H1 (cell line): ENCODE results near the gene HELZ2. TPM values are rescaled to one million over a fixed set of nuclear protein-coding genes. Genes with fewer than 3 reads are reported as not detected.

Experiments
- CHD1 ChIP-seq: IDR thresholded peaks from 2 replicates; pipeline ENCODE4 v1.6.1; 2012; ENCODE audit warnings: low read depth, low read length, improper control_type of control experiment
- CHD2 ChIP-seq: IDR thresholded peaks from 2 replicates; pipeline ENCODE4 v1.6.1; 2012; ENCODE audit warnings: low read length, improper control_type of control experiment
- EZH2 ChIP-seq: fragments of 200-600 bp; sonication (generic); IDR thresholded peaks from 2 replicates; pipeline ENCODE4 v1.7.1; 2012; ENCODE audit warnings: low read depth, mild to moderate bottlenecking, moderate library complexity, low read length, inconsistent platforms; ENCODE audit not compliant: severe bottlenecking
- NANOG ChIP-seq: IDR thresholded peaks from 2 replicates; pipeline ENCODE4 v1.6.1; 2011; ENCODE audit warnings: low read length, low read depth, mild to moderate bottlenecking, inconsistent platforms; ENCODE audit not compliant: insufficient read depth, poor library complexity, severe bottlenecking
- RFX5 ChIP-seq: IDR thresholded peaks from 2 replicates; pipeline ENCODE4 v1.6.1; 2011; ENCODE audit warnings: low read depth, low read length, improper control_type of control experiment, borderline replicate concordance
- SIN3A ChIP-seq, 2 experiments: IDR thresholded peaks in 1 of 2; conservative IDR thresholded peaks in 1 of 2; 2 replicates each; pipeline ENCODE4 v1.6.1; 2011 to 2012; ENCODE audit warnings: low read length in 2 of 2, improper control_type of control experiment in 1 of 2, low read depth in 1 of 2, mild to moderate bottlenecking in 1 of 2
- SRF ChIP-seq: IDR thresholded peaks from 2 replicates; pipeline ENCODE4 v1.6.1; 2011; ENCODE audit warnings: mild to moderate bottlenecking, low read depth, low read length, moderate library complexity
- ZNF274 ChIP-seq: IDR thresholded peaks from 2 replicates; pipeline ENCODE4 v1.7.0; 2012; ENCODE audit warnings: low read length, borderline replicate concordance; ENCODE audit errors: extremely low read depth
- polyA plus RNA-seq, 7 experiments: library from polyadenylated mRNA; depleted of rRNA in 3 of 7; stranded (reverse) in 5 of 7; unstranded in 2 of 7; fragments of >200 nt in 5 of 7; fragments of 200-250 nt in 2 of 7; gene quantifications; 1 replicate in 5 of 7; 2 replicates in 1 of 7; 4 replicates in 1 of 7; pipeline versions ENCODE4 v1.2.1 to v1.2.3, GENCODE V29; 2011 to 2013; ENCODE audit warnings: missing spikeins in 2 of 7, mixed read lengths in 2 of 7
- total RNA-seq: library from RNA; stranded (reverse); fragmentation: NEBNext Ultra II Directional; extraction: Animal tissue kit (Norgen Biotek cat#: 25700); gene quantifications from 2 replicates; pipeline ENCODE4 v1.2.1, GENCODE V29; 2021

HELZ2 gene
- total and polyA plus RNA-seq, 2 of the 8 experiments (the other 6 are each of a cell fraction or from before 2014, with no cell fraction given) = 7.9 to 17.5 TPM

GRCh38 chr20:63570281-63571086 is 3.6 kb downstream of the HELZ2 start (continued):
- no peak for TF ChIP-seq ZNF274
- no peak for TF ChIP-seq NANOG
- TF ChIP-seq SRF = no peak
- TF ChIP-seq CHD2 = no peak
- no peak for TF ChIP-seq CHD1
- TF ChIP-seq RFX5 = no peak
- no peak for TF ChIP-seq SIN3A (conservative IDR thresholded peaks at IDR 0.05 in 1 of 2, IDR thresholded peaks at IDR 0.05 in 1 of 2; ENCODE audit: low read depth in 1 of 2, low read length in 2 of 2)
- no peak for TF ChIP-seq EZH2
